Subcutaneous abdominal adipose tissue (tissue), 5 donors: ENCODE measurements around the gene ARHGEF10L.

Experiments used
- H3K27ac ChIP-seq: one replicate; pipeline ENCODE4 v1.7.0; 2013; ENCODE audit warnings: low read depth, mild to moderate bottlenecking, inconsistent platforms, low read length, moderate library complexity
- H3K27me3 ChIP-seq, 5 donors: one replicate each; pipeline ENCODE4 v1.7.0; 2013; ENCODE audit warnings: low read length in 5 of 5, inconsistent platforms in 1 of 5; ENCODE audit not compliant: control insufficient read depth in 5 of 5, insufficient read depth in 4 of 5
- H3K36me3 ChIP-seq, 5 donors: one replicate each; pipeline ENCODE4 v1.7.0; 2013; ENCODE audit warnings: low read length in 5 of 5; ENCODE audit not compliant: control insufficient read depth in 5 of 5, insufficient read depth in 5 of 5
- H3K4me1 ChIP-seq, 5 donors: one replicate each; pipeline ENCODE4 v1.7.0; 2013; ENCODE audit warnings: low read length in 5 of 5, mild to moderate bottlenecking in 3 of 5, moderate library complexity in 1 of 5; ENCODE audit not compliant: control insufficient read depth in 5 of 5, insufficient read depth in 5 of 5
- H3K4me3 ChIP-seq, 5 donors: one replicate each; pipeline ENCODE4 v1.7.0; 2013; ENCODE audit warnings: low read length in 5 of 5, low read depth in 1 of 5
- H3K9ac ChIP-seq, 5 donors: one replicate each; pipeline ENCODE4 v1.7.0; 2013; ENCODE audit warnings: low read length in 5 of 5, mild to moderate bottlenecking in 4 of 5, moderate library complexity in 3 of 5
- H3K9me3 ChIP-seq, 5 donors: one replicate each; pipeline ENCODE4 v1.7.0; 2013; ENCODE audit warnings: low read length in 5 of 5; ENCODE audit not compliant: control insufficient read depth in 5 of 5
- donor health status: healthy.
- donor health status: healthy.
- donor health status: healthy.
- donor health status: healthy.
- donor health status: healthy.

Gene ARHGEF10L

GRCh38 chr1:17637055-17637454 lies 97.6 kb downstream of the ARHGEF10L start:
- H3K27me3 ChIP-seq = no peaks in the 10 kb centered on the region
- H3K36me3 ChIP-seq = peaks cover 0 to 91% (median 70%) of the 10 kb centered on the region in 5 donors
- H3K27ac ChIP-seq = no peak overlapping the region

DNA sequence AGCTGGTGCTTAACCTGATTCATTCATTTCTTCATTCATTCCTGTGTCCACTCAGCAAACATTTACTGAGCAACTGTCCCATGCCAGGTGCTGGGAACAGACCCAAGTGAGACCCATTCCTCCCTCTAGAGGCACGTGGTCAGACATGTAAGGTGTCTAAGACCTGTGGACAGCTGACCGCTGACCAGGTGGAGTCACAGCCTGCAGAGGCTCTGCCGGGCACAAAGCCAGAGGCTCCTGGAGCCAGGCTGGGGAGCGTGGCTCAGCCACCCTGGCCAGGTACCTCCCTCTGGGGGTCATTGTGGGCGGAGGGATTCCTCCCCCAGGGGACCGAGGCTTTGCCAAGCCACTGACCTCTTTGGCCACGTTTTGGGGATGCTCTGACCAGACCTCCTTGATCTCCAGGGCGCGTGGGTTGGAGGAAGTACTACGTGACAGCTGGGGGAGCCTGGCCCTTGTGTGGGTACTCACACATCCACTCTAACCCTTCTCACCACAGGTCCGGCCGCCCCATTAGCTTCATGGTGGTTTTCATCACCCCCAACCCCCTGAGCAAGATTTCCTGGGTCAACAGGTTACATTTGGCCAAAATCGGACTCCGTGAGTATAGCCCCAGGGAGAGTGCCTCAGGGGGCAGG lies 100.3 kb downstream of the ARHGEF10L start:
- Histone ChIP-seq H3K4me3 (no peak overlapping the region), H3K36me3 (peaks cover 0 to 90% (median 66%) of the 10 kb centered on the region in 5 donors), H3K27ac (no peak overlapping the region), H3K9ac (no peak overlapping the region), H3K9me3 (no peaks in the 10 kb centered on the region), H3K4me1 (peaks cover 0 to 16% (median 11%) of the 10 kb centered on the region in 5 donors), H3K27me3 (no peaks in the 10 kb centered on the region)

More at GRCh38 chr1:17637055-17637454, 97.6 kb downstream of the ARHGEF10L start:
- no peaks in the 10 kb centered on the region for H3K9me3 ChIP-seq
- H3K4me3 ChIP-seq = no peak overlapping the region
- H3K4me1 ChIP-seq = peaks cover 0 to 32% (median 18%) of the 10 kb centered on the region in 5 donors
- H3K9ac ChIP-seq = no peak overlapping the region

DNA sequence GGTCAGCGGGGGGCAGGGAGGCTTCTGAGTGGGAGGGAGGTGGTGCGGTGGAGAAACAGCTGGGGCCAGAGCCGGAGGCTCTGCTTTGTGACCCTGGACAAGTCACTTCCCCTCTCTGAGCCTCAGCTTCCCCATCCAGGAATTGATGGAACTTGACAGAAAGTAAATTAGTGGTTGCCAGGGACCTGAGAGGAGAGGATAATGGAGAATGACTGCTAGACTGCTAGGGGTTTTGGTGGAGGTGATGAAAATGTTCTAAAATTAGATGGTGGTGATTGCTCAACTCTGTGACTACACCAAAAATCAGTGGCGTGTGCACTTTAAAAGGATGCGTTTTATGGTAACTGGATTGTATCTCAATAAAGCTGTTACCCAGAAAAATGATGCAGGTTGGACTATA lies 100.9 kb downstream of the ARHGEF10L start:
- H3K4me3 ChIP-seq = no peak overlapping the region
- H3K9me3 ChIP-seq = no peaks in the 10 kb centered on the region
- H3K27ac ChIP-seq = no peak overlapping the region
- H3K27me3 ChIP-seq = no peaks in the 10 kb centered on the region
- peaks cover 0 to 89% (median 63%) of the 10 kb centered on the region in 5 donors for H3K36me3 ChIP-seq
- H3K4me1 ChIP-seq = peaks cover 0 to 11% (median 8%) of the 10 kb centered on the region in 5 donors
- H3K9ac ChIP-seq = no peak overlapping the region

- no peak overlapping the region for H3K27ac ChIP-seq
- H3K4me1 ChIP-seq = peaks cover 0 to 11% (median 8%) of the 10 kb centered on the region in 5 donors
- H3K36me3 ChIP-seq = peaks cover 0 to 89% (median 62%) of the 10 kb centered on the region in 5 donors
- H3K27me3 ChIP-seq = no peaks in the 10 kb centered on the region
- H3K4me3 ChIP-seq = no peak overlapping the region
- no peaks in the 10 kb centered on the region for H3K9me3 ChIP-seq
- no peak overlapping the region for H3K9ac ChIP-seq
Observed at GRCh38 chr1:17640975-17641374, 101.5 kb downstream of the ARHGEF10L start.

DNA sequence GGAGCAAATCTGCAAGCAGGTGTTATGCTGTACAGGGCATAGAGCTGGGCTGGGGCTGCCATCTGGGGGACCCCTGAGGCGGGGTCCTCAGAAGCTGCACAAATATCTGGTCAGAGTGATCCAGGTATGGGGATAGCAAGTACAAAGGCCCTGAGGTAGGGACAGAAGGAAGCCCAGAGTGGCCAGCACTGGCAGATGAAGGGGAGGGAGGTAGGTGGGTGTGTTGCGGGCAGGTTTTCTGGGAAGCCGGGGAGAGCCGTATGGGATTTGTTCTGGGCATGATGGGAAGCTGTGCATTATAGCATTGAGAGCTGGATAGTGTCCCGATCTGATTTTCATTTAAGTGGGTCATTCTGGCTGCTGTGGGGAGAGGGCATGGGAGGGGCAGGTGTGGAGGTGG lies 102.7 kb downstream of the ARHGEF10L start:
- H3K9ac ChIP-seq = no peak overlapping the region
- H3K9me3 ChIP-seq = no peaks in the 10 kb centered on the region
- H3K27me3 ChIP-seq = no peaks in the 10 kb centered on the region
- peaks cover 0 to 88% (median 60%) of the 10 kb centered on the region in 5 donors for H3K36me3 ChIP-seq
- peaks cover 0 to 11% (median 6%) of the 10 kb centered on the region in 5 donors for H3K4me1 ChIP-seq
- H3K27ac ChIP-seq = no peak overlapping the region
- H3K4me3 ChIP-seq = no peak overlapping the region

DNA sequence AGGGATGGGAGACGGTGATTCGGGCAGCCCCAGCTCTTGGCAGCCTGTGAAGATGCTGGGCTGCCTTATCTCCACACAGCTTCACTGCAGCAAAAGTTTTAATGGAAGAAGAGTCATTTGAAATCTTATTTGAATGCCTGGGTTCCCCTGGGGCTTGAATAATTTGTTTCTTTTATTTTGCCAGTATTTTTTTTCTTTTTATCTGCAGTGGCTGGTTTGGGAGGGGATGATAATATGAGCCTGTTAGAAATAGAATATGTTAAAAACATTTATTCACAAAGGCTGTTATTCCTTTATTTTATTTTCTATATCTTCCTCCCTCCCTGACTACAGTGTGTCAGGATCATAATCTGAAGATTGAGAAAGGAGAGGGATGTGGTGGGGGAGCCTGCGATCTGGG lies 103.4 kb downstream of the ARHGEF10L start:
- H3K9ac ChIP-seq = no peak overlapping the region
- peaks cover 0 to 88% (median 58%) of the 10 kb centered on the region in 5 donors for H3K36me3 ChIP-seq
- no peak overlapping the region for H3K4me3 ChIP-seq
- no peaks in the 10 kb centered on the region for H3K27me3 ChIP-seq
- no peak overlapping the region for H3K27ac ChIP-seq
- H3K4me1 ChIP-seq = peaks cover 0 to 11% (median 6%) of the 10 kb centered on the region in 5 donors
- no peaks in the 10 kb centered on the region for H3K9me3 ChIP-seq

- Histone ChIP-seq H3K27me3 (no peaks in the 10 kb centered on the region), H3K9ac (no peak overlapping the region), H3K27ac (no peak overlapping the region), H3K4me3 (no peak overlapping the region), H3K4me1 (peaks cover 0 to 21% (median 14%) of the 10 kb centered on the region in 5 donors), H3K9me3 (no peaks in the 10 kb centered on the region), H3K36me3 (peaks cover 0 to 88% (median 56%) of the 10 kb centered on the region in 5 donors)
Observed at GRCh38 chr1:17643861-17644703, 104.6 kb downstream of the ARHGEF10L start.

DNA sequence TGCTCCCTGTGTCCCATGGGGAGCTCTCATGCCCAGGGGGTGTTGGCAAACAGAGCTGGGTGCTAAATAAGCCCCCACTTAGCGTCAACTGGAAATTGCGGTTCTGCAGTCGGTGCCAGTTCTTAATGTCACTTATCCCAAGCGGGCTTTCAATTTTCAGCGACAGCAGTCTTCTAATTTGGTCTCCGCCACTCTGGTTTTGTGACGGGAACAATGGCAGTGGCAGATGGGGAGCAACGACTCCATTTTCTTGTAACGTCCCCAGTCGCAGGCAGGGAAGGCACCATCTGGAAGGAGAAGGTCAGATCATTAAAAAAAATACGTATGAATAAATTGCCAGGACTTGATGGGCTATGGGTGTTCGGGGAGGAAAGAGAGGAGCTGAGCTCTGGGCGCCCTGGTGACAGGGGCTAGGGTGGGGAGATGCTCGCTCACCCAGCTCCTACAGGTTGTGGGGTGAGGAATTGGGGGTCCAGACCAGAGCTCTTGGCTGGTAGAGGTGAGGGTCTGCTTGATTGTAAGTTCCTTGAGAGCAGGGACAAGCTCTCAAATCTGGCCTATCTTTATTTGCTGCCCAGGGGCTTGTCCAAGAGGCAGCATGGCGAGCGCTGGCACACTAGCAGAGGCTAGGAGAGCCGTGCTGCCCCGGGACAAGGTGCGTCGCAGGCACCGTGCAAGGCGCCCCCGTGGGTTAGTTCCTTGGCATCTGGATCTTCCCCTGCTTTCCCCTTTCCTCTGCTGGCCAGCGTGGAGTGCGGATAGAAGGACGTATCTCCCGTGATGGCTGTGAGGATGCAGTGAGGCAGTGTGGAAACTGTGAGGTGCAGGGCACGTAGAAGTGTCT lies 105.8 kb downstream of the ARHGEF10L start:
- peaks cover 0 to 22% (median 14%) of the 10 kb centered on the region in 5 donors for H3K4me1 ChIP-seq
- H3K27ac ChIP-seq = no peak overlapping the region
- no peaks in the 10 kb centered on the region for H3K27me3 ChIP-seq
- H3K9ac ChIP-seq = no peak overlapping the region
- no peaks in the 10 kb centered on the region for H3K9me3 ChIP-seq
- no peak overlapping the region for H3K4me3 ChIP-seq
- H3K36me3 ChIP-seq = peaks cover 0 to 86% (median 48%) of the 10 kb centered on the region in 5 donors

- Histone ChIP-seq H3K4me1 (peaks cover 0 to 22% (median 14%) of the 10 kb centered on the region in 5 donors), H3K9ac (no peak overlapping the region), H3K27ac (no peak overlapping the region), H3K4me3 (no peak overlapping the region), H3K9me3 (no peaks in the 10 kb centered on the region), H3K27me3 (no peaks in the 10 kb centered on the region), H3K36me3 (peaks cover 0 to 80% (median 47%) of the 10 kb centered on the region in 5 donors)
Observed at GRCh38 chr1:17646444-17647280, 107.2 kb downstream of the ARHGEF10L start.
